Common myeloid progenitor, CD34-positive (primary cell): ENCODE data around the gene AFMID.

Source experiments
- CTCF ChIA-PET: fragments of 350-600 bp; sonication (Branson Sonifier 250); formaldehyde crosslinking; loops from one replicate; lab custom pipeline; 2021; ENCODE audit warnings: antibody characterized with exemption; lab: Charles Lee
- POLR2A ChIA-PET: fragments of 350-600 bp; sonication (Branson Sonifier 250); formaldehyde crosslinking; loops from one replicate; lab custom pipeline; 2021; ENCODE audit warnings: antibody characterized with exemption; lab: Charles Lee
- DNase-seq, 3 donors: peaks; one replicate each; pipeline versions ENCODE4 v3.0.0 to v3.0.0-alpha.2; 2013
- H3K27ac ChIP-seq, 2 experiments: 1 replicate in 1 of 2; 2 replicates in 1 of 2; pipeline ENCODE4 v1.7.0; 2013; ENCODE audit warnings: inconsistent platforms in 2 of 2, low read length in 2 of 2, mild to moderate bottlenecking in 2 of 2, low read depth in 1 of 2, moderate library complexity in 1 of 2; ENCODE audit not compliant: severe bottlenecking in 2 of 2, insufficient read depth in 1 of 2, poor library complexity in 1 of 2
- H3K27me3 ChIP-seq, 5 experiments: replicated peaks in 2 of 5; 1 replicate in 3 of 5; 2 replicates in 2 of 5; pipeline versions ENCODE4 v1.6.1 to v1.7.0; 2013; ENCODE audit warnings: low read length in 4 of 5, mild to moderate bottlenecking in 2 of 5, moderate library complexity in 2 of 5, inconsistent platforms in 1 of 5; ENCODE audit not compliant: insufficient read depth in 5 of 5, control insufficient read depth in 4 of 5
- H3K36me3 ChIP-seq, 4 experiments: 1 replicate in 2 of 4; 2 replicates in 2 of 4; pipeline versions ENCODE4 v1.6.1 to v1.7.0; 2013; ENCODE audit warnings: low read length in 3 of 4, control low read depth in 1 of 4, mild to moderate bottlenecking in 1 of 4; ENCODE audit not compliant: control insufficient read depth in 4 of 4, insufficient read depth in 4 of 4
- H3K4me1 ChIP-seq, 4 experiments: 1 replicate in 3 of 4; 2 replicates in 1 of 4; pipeline versions ENCODE4 v1.6.1 to v1.7.1; 2013; ENCODE audit warnings: low read length in 3 of 4, mild to moderate bottlenecking in 3 of 4, control low read depth in 1 of 4, inconsistent platforms in 1 of 4, moderate library complexity in 1 of 4; ENCODE audit not compliant: control insufficient read depth in 4 of 4, insufficient read depth in 4 of 4; ENCODE audit errors: control extremely low read depth in 1 of 4
- H3K4me3 ChIP-seq, 7 experiments: 1 replicate in 4 of 7; 2 replicates in 3 of 7; pipeline versions ENCODE4 v1.5.1 to v1.7.0; 2013; ENCODE audit warnings: mild to moderate bottlenecking in 7 of 7, low read length in 6 of 7, moderate library complexity in 6 of 7, inconsistent platforms in 2 of 7, low read depth in 2 of 7, control low read depth in 1 of 7; ENCODE audit not compliant: insufficient read depth in 4 of 7, control insufficient read depth in 1 of 7; ENCODE audit errors: extremely low read depth in 1 of 7
- H3K9me3 ChIP-seq, 5 experiments: 1 replicate in 4 of 5; 2 replicates in 1 of 5; pipeline versions ENCODE4 v1.6.1 to v1.7.1; 2013; ENCODE audit warnings: low read length in 4 of 5, mild to moderate bottlenecking in 2 of 5, inconsistent platforms in 1 of 5, low read depth in 1 of 5, moderate library complexity in 1 of 5; ENCODE audit not compliant: control insufficient read depth in 4 of 5, insufficient read depth in 2 of 5; ENCODE audit errors: control extremely low read depth in 1 of 5
- WGBS: methylation state at CpG from one replicate; pipeline ENCODE4 v1.1.5; 2013; ENCODE audit not compliant: insufficient coverage; 5-methylcytosine and 5-hydroxymethylcytosine counted together

The AFMID gene

GRCh38 chr17:78219396-78220150 lies 32.4 kb downstream of the AFMID start:
- POLR2A ChIA-PET: no interaction called here
- Histone ChIP-seq H3K36me3 (peaks cover 2 to 52% (median 10%) of the 10 kb centered on the region in 4 experiments), H3K27ac (no peak overlapping the region), H3K27me3 (no peaks in the 10 kb centered on the region), H3K4me1 (peaks cover 3 to 27% (median 16%) of the 10 kb centered on the region in 4 experiments), H3K4me3 (no peak overlapping the region), H3K9me3 (no peaks in the 10 kb centered on the region)
- WGBS: over 99% methylated on average over 11 of the region's 11 CpGs
- DNase-seq: no peak
- CTCF ChIA-PET: interaction anchor here (0.9 to 1.0 kb wide), 2 partner anchors 9 to 62 kb away, joined by 3 read pairs; no protein-coding TSS in a partner anchor

GRCh38 chr17:78223061-78223460 lies 35.9 kb downstream of the AFMID start:
- H3K4me1 ChIP-seq: peaks cover 0 to 32% (median 18%) of the 10 kb centered on the region in 4 experiments
- no peaks in the 10 kb centered on the region for H3K27me3 ChIP-seq
- WGBS: 23% methylated on average over 4 of the region's 4 CpGs
- POLR2A ChIA-PET: no interaction called here
- peak overlapping the region in 2 of 7 experiments; percentile 20 to 42 for H3K4me3 ChIP-seq
- H3K27ac ChIP-seq: peak overlapping the region in 1 of 2 experiments; percentile 29
- peak in 2 of 3 donors; percentile 36 to 40 for DNase-seq
- CTCF ChIA-PET: interaction anchor here (1.1 kb wide), 1 partner anchor 8 kb away, joined by 3 read pairs; no protein-coding TSS in a partner anchor
- peaks cover 0 to 54% (median 11%) of the 10 kb centered on the region in 4 experiments for H3K36me3 ChIP-seq
- no peaks in the 10 kb centered on the region for H3K9me3 ChIP-seq

GRCh38 chr17:78223765-78224164 lies 36.6 kb downstream of the AFMID start:
- Histone ChIP-seq H3K4me1 (peaks cover 0 to 32% (median 18%) of the 10 kb centered on the region in 4 experiments), H3K27me3 (no peaks in the 10 kb centered on the region), H3K27ac (no peak overlapping the region), H3K9me3 (no peaks in the 10 kb centered on the region), H3K4me3 (no peak overlapping the region), H3K36me3 (peaks cover 0 to 53% (median 10%) of the 10 kb centered on the region in 4 experiments)
- 90% methylated on average over 2 of the region's 3 CpGs for WGBS
- ChIA-PET POLR2A (no interaction called here), CTCF (interaction anchor here (1.1 kb wide), 1 partner anchor 9 kb away, joined by 3 read pairs; no protein-coding TSS in a partner anchor)
- DNase-seq: no peak

- no peak for DNase-seq
- Histone ChIP-seq H3K27ac (no peak overlapping the region), H3K4me3 (no peak overlapping the region), H3K9me3 (no peaks in the 10 kb centered on the region), H3K36me3 (peaks cover 0 to 47% (median 9%) of the 10 kb centered on the region in 4 experiments), H3K4me1 (peaks cover 0 to 32% (median 18%) of the 10 kb centered on the region in 4 experiments), H3K27me3 (no peaks in the 10 kb centered on the region)
- CTCF ChIA-PET: no interaction called here
- POLR2A ChIA-PET: interaction anchor here (0.7 kb wide), 1 partner anchor 28 kb away, joined by 3 read pairs; no protein-coding TSS in a partner anchor
- 96% methylated on average over 27 of the region's 27 CpGs for WGBS
Observed at GRCh38 chr17:78224231-78225087, 37.3 kb downstream of the AFMID start.

GRCh38 chr17:78225088-78225865 lies 38.1 kb downstream of the AFMID start:
- 97% methylated on average over 13 of the region's 16 CpGs for WGBS
- Histone ChIP-seq H3K27ac (no peak overlapping the region), H3K36me3 (peaks cover 0 to 42% (median 6%) of the 10 kb centered on the region in 4 experiments), H3K9me3 (no peaks in the 10 kb centered on the region), H3K27me3 (peaks cover 0 to under 1% (median 0%) of the 10 kb centered on the region in 5 experiments), H3K4me1 (peaks cover 0 to 32% (median 18%) of the 10 kb centered on the region in 4 experiments), H3K4me3 (no peak overlapping the region)
- CTCF ChIA-PET: interaction anchor here (0.9 to 1.7 kb wide), 3 partner anchors 11 to 25 kb away, joined by 4 read pairs; no protein-coding TSS in a partner anchor
- POLR2A ChIA-PET: interaction anchor here (0.7 kb wide), 2 partner anchors 29 to 37 kb away, joined by 3 read pairs; no protein-coding TSS in a partner anchor
- no peak for DNase-seq

- POLR2A ChIA-PET: interaction anchor here (0.6 to 1.6 kb wide), 3 partner anchors 27 to 44 kb away, joined by 3 to 6 read pairs (median 3); no protein-coding TSS in a partner anchor
Observed at GRCh38 chr17:78226055-78226758, 39.0 kb downstream of the AFMID start.

More at GRCh38 chr17:78226055-78226758, 39.0 kb downstream of the AFMID start:
- Histone ChIP-seq H3K4me1 (peaks cover 0 to 34% (median 18%) of the 10 kb centered on the region in 4 experiments), H3K27ac (no peak overlapping the region), H3K36me3 (peaks cover 0 to 37% (median 3%) of the 10 kb centered on the region in 4 experiments), H3K27me3 (peaks cover 0 to 10% (median 7%) of the 10 kb centered on the region in 5 experiments), H3K4me3 (peak overlapping the region in 2 of 7 experiments; percentile 23 to 61), H3K9me3 (no peaks in the 10 kb centered on the region)
- WGBS: 87% methylated on average over 8 of the region's 12 CpGs
- CTCF ChIA-PET: interaction anchor here (0.6 to 1.7 kb wide), 7 partner anchors 10 to 178 kb away, joined by 3 to 4 read pairs (median 4); no protein-coding TSS in a partner anchor
- no peak for DNase-seq
